OCI-LY7 (cell line): ENCODE results near the gene PSMB9. TPM values are rescaled to one million over a fixed set of nuclear protein-coding genes. Genes with fewer than 3 reads are reported as not detected.
A peak's percentile ranks its signal among the peaks of the same experiment; 100 is the strongest.

Source experiments
- BruUV-seq: library from RNA; stranded (reverse); fragments of 400-500 nt; replicated peaks from 2 replicates; lab custom pipeline; 2021; lab: Mats Ljungman, UMichigan
- CTCF ChIA-PET: fragments of 300-600 bp; sonication (Branson Sonifier 250); formaldehyde crosslinking; loops from one replicate; lab custom pipeline; 2022; ENCODE audit warnings: antibody characterized with exemption; ENCODE audit not compliant: unreplicated experiment; lab: Charles Lee
- POLR2A ChIA-PET: fragments of 300-600 bp; sonication (Branson Sonifier 250); formaldehyde crosslinking; loops from one replicate; lab custom pipeline; 2022; ENCODE audit warnings: antibody characterized with exemption; lab: Charles Lee
- DNase-seq: peaks from one replicate; pipeline ENCODE4 v3.0.0-alpha.2; 2015; ENCODE audit warnings: low spot score
- H2AFZ ChIP-seq: fragments of 200-600 bp; sonication (generic), shearing (Covaris generic); 2 replicates; pipeline ENCODE4 v1.6.1; 2014; ENCODE audit warnings: mild to moderate bottlenecking, antibody characterized with exemption, low read length, moderate library complexity
- H3K27ac ChIP-seq: fragments of 200-600 bp; sonication (generic); 2 replicates; pipeline ENCODE4 v1.5.1; 2014; ENCODE audit warnings: mixed run types, low read depth, mild to moderate bottlenecking, moderate library complexity, low read length, inconsistent platforms; ENCODE audit not compliant: poor library complexity, severe bottlenecking
- H3K36me3 ChIP-seq: fragments of 200-600 bp; sonication (generic); 2 replicates; pipeline ENCODE4 v1.6.1; 2014; ENCODE audit warnings: mild to moderate bottlenecking, antibody characterized with exemption, low read length, moderate library complexity, mixed read lengths; ENCODE audit not compliant: insufficient read depth
- H3K4me1 ChIP-seq: fragments of 200-600 bp; sonication (generic); 2 replicates; pipeline ENCODE4 v1.5.1; 2014; ENCODE audit warnings: mild to moderate bottlenecking, low read length; ENCODE audit not compliant: insufficient read depth, poor library complexity, severe bottlenecking
- H3K4me2 ChIP-seq: fragments of 200-600 bp; sonication (generic); 2 replicates; pipeline ENCODE4 v1.6.1; 2014; ENCODE audit warnings: mild to moderate bottlenecking, low read length
- H3K4me3 ChIP-seq: fragments of 200-600 bp; sonication (generic); 2 replicates; pipeline ENCODE4 v1.5.1; 2014; ENCODE audit warnings: mild to moderate bottlenecking, low read depth, low read length; ENCODE audit not compliant: poor library complexity, severe bottlenecking
- H3K79me2 ChIP-seq: fragments of 200-600 bp; sonication (generic); 2 replicates; pipeline ENCODE4 v1.6.1; 2016; ENCODE audit warnings: low read depth, mild to moderate bottlenecking, low read length, moderate library complexity, mixed read lengths; ENCODE audit not compliant: insufficient read depth
- H3K9me2 ChIP-seq: fragments of 200-600 bp; sonication (generic); 2 replicates; pipeline ENCODE4 v1.6.1; 2016; ENCODE audit warnings: mild to moderate bottlenecking, low read length, mixed read lengths; ENCODE audit not compliant: insufficient read depth
- H3K9me3 ChIP-seq: fragments of 200-600 bp; sonication (generic); 2 replicates; pipeline ENCODE4 v1.6.1; 2014; ENCODE audit warnings: mild to moderate bottlenecking, mixed run types, low read length, mixed read lengths
- H4K20me1 ChIP-seq: fragments of 200-600 bp; sonication (generic); 2 replicates; pipeline ENCODE4 v1.6.1; 2014; ENCODE audit warnings: mild to moderate bottlenecking, antibody characterized with exemption, low read length, moderate library complexity, mixed read lengths; ENCODE audit not compliant: insufficient read depth
- EZH2phosphoT487 ChIP-seq: fragments of 200-600 bp; sonication (generic); IDR thresholded peaks from 2 replicates; pipeline ENCODE4 v1.6.1; 2018; ENCODE audit warnings: low read depth, borderline replicate concordance, mild to moderate bottlenecking, mixed run types, antibody characterized with exemption, low read length, moderate library complexity, mixed read lengths
- intact Hi-C: fragments of 100-400 bp; cut with micrococcal nuclease; formaldehyde crosslinking; loops from one replicate; pipeline ENCODE4 v1.10.0; 2022; ENCODE audit not compliant: unreplicated experiment
- total RNA-seq, 2 experiments: library from RNA; depleted of rRNA in 1 of 2; stranded (reverse); fragments of >200 nt in 1 of 2; shearing (Covaris generic) in 1 of 2; gene quantifications; 2 replicates each; pipeline ENCODE4 v1.2.3, GENCODE V29; 2014 to 2022
- TF ChIP-seq, protein P1 (sequence below): fragments of 200-600 bp; sonication (generic); conservative IDR thresholded peaks from 2 replicates; pipeline ENCODE4 v1.5.1; 2014; ENCODE audit warnings: mild to moderate bottlenecking, antibody characterized with exemption, low read length, moderate library complexity, mixed read lengths

The PSMB9 gene
- total RNA-seq, 2 experiments from 2014 or later = 149 to 193 TPM

DNA sequence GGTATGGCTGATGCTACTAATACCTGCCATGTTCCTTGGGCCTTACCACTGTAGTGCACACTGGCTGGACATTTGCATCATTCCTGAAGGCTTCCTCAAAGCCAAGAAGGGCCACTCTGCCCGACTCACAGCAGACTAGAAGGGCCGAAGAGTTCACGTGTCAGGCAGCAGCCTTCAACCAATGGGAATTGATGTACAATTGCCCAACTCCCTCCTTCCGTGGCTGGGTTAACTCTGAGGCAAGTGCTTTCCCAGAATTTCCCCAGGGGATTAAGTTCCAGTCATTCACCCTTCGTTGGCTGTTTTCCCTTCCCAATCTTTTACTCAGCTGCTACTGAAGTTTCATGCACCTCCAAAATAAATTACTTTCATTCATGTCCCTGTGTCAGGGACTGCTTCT, 29.8 kb downstream of the PSMB9 start:
- no peaks in the 10 kb centered on the region for H4K20me1 ChIP-seq
- H3K36me3 ChIP-seq = no peaks in the 10 kb centered on the region
- H3K4me1 ChIP-seq = peaks cover 13% of the 10 kb centered on the region
- no peak overlapping the region for H3K4me3 ChIP-seq
- H3K27ac ChIP-seq = no peak overlapping the region
- H3K79me2 ChIP-seq = no peaks in the 10 kb centered on the region
- no peak overlapping the region for H3K4me2 ChIP-seq
- DNase-seq = no peak
- H2AFZ ChIP-seq = no peak overlapping the region
- ChIA-PET CTCF (no interaction called here), POLR2A (interaction anchor here (0.9 kb wide), 1 partner anchor 88 kb away, joined by 3 read pairs; no protein-coding TSS in a partner anchor)
- intact Hi-C loops = no loop called here
- no peaks in the 10 kb centered on the region for H3K9me3 ChIP-seq
- no TSS peak for BruUV-seq
- TF ChIP-seq EZH2phosphoT487 = no peak
- TF ChIP-seq, protein P1, sequence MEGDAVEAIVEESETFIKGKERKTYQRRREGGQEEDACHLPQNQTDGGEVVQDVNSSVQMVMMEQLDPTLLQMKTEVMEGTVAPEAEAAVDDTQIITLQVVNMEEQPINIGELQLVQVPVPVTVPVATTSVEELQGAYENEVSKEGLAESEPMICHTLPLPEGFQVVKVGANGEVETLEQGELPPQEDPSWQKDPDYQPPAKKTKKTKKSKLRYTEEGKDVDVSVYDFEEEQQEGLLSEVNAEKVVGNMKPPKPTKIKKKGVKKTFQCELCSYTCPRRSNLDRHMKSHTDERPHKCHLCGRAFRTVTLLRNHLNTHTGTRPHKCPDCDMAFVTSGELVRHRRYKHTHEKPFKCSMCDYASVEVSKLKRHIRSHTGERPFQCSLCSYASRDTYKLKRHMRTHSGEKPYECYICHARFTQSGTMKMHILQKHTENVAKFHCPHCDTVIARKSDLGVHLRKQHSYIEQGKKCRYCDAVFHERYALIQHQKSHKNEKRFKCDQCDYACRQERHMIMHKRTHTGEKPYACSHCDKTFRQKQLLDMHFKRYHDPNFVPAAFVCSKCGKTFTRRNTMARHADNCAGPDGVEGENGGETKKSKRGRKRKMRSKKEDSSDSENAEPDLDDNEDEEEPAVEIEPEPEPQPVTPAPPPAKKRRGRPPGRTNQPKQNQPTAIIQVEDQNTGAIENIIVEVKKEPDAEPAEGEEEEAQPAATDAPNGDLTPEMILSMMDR = no peak
- H3K9me2 ChIP-seq = no peaks in the 10 kb centered on the region

DNA sequence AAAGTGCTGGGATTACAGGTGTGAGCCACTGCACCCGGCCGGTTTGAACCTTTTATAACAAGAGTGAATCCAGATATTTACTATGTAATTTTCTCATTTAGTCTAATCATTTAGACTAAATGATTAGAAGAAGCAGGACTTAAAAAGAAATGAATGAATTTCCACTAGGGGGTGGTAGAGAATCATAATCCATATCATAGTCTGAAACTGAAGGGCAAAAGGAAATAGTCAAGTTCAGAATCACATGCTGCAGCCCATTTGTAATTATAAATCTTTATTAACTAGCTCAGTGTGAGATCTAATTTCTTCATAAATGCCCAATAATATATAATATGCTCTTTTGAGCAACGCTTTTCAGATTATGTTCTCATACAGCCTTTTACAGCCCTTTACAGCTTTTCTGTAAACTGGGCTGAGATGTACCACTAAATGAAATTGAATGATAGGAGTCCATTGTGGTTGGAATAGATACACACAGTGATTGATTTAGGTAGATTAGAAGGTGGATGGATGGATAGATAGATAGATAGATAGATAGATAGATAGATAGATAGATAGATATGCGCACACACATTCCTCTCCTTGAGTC, 31.8 kb downstream of the PSMB9 start:
- Histone ChIP-seq H3K27ac (no peak overlapping the region), H3K4me3 (no peak overlapping the region), H3K79me2 (no peaks in the 10 kb centered on the region), H3K9me3 (no peaks in the 10 kb centered on the region), H3K36me3 (no peaks in the 10 kb centered on the region), H2AFZ (peak overlapping the region; percentile 5; the same call in 1 of the 2 replicates), H3K9me2 (no peaks in the 10 kb centered on the region), H3K4me2 (no peak overlapping the region), H4K20me1 (no peaks in the 10 kb centered on the region), H3K4me1 (peaks cover 19% of the 10 kb centered on the region)
- DNase-seq = peak; percentile 86
- no TSS peak for BruUV-seq
- intact Hi-C loops = loop anchor here (1.0 kb wide), 3 partner anchors 62 to 99 kb away; no protein-coding TSS in a partner anchor
- CTCF ChIA-PET = interaction anchor here (1.0 to 2.4 kb wide), 3 partner anchors 56 to 98 kb away, joined by 3 to 14 read pairs (median 3); partner anchors contain the start of gene HLA-DMA
- TF ChIP-seq EZH2phosphoT487 = no peak
- TF ChIP-seq, protein P1 = peak; percentile 86
- POLR2A ChIA-PET = interaction anchor here (0.6 to 1.7 kb wide), 5 partner anchors 24 to 86 kb away, joined by 3 to 4 read pairs (median 3); no protein-coding TSS in a partner anchor
